AG09319 (cell line): ENCODE data around the gene METTL21A.

Experiments used
- DNase-seq: peaks from one replicate; pipeline ENCODE4 v3.0.0-alpha.2; 2010; ENCODE audit warnings: low read depth; ENCODE audit errors: extremely low read depth
- CTCF ChIP-seq: IDR thresholded peaks from 2 replicates; pipeline ENCODE4 v1.5.1; 2011; ENCODE audit warnings: low read depth, mild to moderate bottlenecking, inconsistent platforms, low read length, moderate library complexity

Gene METTL21A

GRCh38 chr2:207635468-207636200 lies 10.4 kb upstream of the METTL21A start:
- no peak for TF ChIP-seq CTCF
- DNase-seq, result no peak

- no peak for DNase-seq
- TF ChIP-seq CTCF, result no peak
These were observed 8.5 kb upstream of the METTL21A start for GRCh38 chr2:207633686-207634085.

GRCh38 chr2:207632575-207633493 lies 7.6 kb upstream of the METTL21A start:
- no peak for DNase-seq
- TF ChIP-seq CTCF, result no peak

- no peak for DNase-seq
- TF ChIP-seq CTCF, result no peak
These were observed 5.3 kb upstream of the METTL21A start for GRCh38 chr2:207630491-207630890.

GRCh38 chr2:207629553-207629952 lies 4.4 kb upstream of the METTL21A start:
- DNase-seq, result no peak
- no peak for TF ChIP-seq CTCF

- no peak for TF ChIP-seq CTCF
- DNase-seq, result no peak
These were observed 795 bp downstream of the METTL21A start for GRCh38 chr2:207624185-207625013.
